ENCODE measurements around the gene LYZL6. TPM values are rescaled to one million over a fixed set of nuclear protein-coding genes. Genes with fewer than 3 reads are reported as not detected.

The LYZL6 gene
- total and polyA plus RNA-seq, 3 donors from 2014 or later: 22.9 to 82.6 (median 38.7) TPM

DNA sequence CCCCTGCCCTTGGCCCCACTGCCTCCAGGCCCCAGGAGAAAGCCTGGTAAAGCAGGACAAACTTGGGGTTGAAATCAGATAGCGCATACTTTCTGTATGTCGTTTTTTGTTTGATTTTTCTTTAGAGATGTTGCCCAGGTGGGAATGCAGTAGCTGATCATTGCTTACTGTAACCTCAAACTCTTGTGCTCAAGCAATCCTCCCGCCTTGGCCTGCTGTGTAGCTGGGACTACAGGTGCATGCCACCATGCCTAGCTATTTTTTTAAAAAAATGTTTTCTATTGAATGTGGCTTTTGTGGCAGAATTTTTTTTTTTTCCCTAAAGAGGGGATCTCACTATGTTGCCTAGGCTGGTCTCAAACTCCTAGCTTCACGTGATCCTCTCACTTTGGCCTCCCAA lies 52.2 kb downstream of the LYZL6 start:
- Histone ChIP-seq H3K27me3 (no peaks in the 10 kb centered on the region), H3K9me3 (no peaks in the 10 kb centered on the region), H3K4me1 (no peaks in the 10 kb centered on the region), H3K36me3 (ENCODE audit: low read depth, missing control alignments) (no peaks in the 10 kb centered on the region), H3K4me3 (no peak overlapping the region), H3K27ac (no peak overlapping the region)
- DNase-seq: no peak
- intact Hi-C loops (cut with DNase I; ENCODE audit: low total_unique reads): no loop called here
- 82 to 89% methylated on average over 4 of the region's 4 CpGs for WGBS, 2 donors
- TF ChIP-seq, protein P1, sequence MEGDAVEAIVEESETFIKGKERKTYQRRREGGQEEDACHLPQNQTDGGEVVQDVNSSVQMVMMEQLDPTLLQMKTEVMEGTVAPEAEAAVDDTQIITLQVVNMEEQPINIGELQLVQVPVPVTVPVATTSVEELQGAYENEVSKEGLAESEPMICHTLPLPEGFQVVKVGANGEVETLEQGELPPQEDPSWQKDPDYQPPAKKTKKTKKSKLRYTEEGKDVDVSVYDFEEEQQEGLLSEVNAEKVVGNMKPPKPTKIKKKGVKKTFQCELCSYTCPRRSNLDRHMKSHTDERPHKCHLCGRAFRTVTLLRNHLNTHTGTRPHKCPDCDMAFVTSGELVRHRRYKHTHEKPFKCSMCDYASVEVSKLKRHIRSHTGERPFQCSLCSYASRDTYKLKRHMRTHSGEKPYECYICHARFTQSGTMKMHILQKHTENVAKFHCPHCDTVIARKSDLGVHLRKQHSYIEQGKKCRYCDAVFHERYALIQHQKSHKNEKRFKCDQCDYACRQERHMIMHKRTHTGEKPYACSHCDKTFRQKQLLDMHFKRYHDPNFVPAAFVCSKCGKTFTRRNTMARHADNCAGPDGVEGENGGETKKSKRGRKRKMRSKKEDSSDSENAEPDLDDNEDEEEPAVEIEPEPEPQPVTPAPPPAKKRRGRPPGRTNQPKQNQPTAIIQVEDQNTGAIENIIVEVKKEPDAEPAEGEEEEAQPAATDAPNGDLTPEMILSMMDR (IDR thresholded peaks at IDR 0.05): no peak
- no peak for TF ChIP-seq POLR2A (IDR thresholded peaks at IDR 0.05)

- Histone ChIP-seq H3K4me1 (no peaks in the 10 kb centered on the region), H3K27me3 (no peaks in the 10 kb centered on the region), H3K9me3 (no peaks in the 10 kb centered on the region), H3K36me3 (ENCODE audit: low read depth, missing control alignments) (no peaks in the 10 kb centered on the region), H3K4me3 (no peak overlapping the region), H3K27ac (no peak overlapping the region)
- peak; percentile 17 for DNase-seq
- WGBS, 2 donors: 60 to 61% methylated on average over 4 of the region's 4 CpGs
- intact Hi-C loops (cut with DNase I; ENCODE audit: low total_unique reads): no loop called here
- TF ChIP-seq POLR2A (IDR thresholded peaks at IDR 0.05): no peak
- TF ChIP-seq, protein P1 (IDR thresholded peaks at IDR 0.05): no peak
These were observed 52.7 kb downstream of the LYZL6 start for GRCh38 chr17:35890774-35891155.

GRCh38 chr17:35889818-35890773 lies 53.4 kb downstream of the LYZL6 start:
- TF ChIP-seq, protein P1 (IDR thresholded peaks at IDR 0.05): no peak
- no peak for TF ChIP-seq POLR2A (IDR thresholded peaks at IDR 0.05)
- Histone ChIP-seq H3K4me3 (no peak overlapping the region), H3K27ac (no peak overlapping the region), H3K27me3 (no peaks in the 10 kb centered on the region), H3K9me3 (no peaks in the 10 kb centered on the region), H3K4me1 (no peaks in the 10 kb centered on the region), H3K36me3 (ENCODE audit: low read depth, missing control alignments) (no peaks in the 10 kb centered on the region)
- 83 to 88% methylated on average over 2 of the region's 2 CpGs for WGBS, 2 donors
- intact Hi-C loops (cut with DNase I; ENCODE audit: low total_unique reads): no loop called here
- DNase-seq: peak; percentile 21

- 58 to 78% methylated on average over 2 of the region's 2 CpGs for WGBS, 2 donors
- no peak overlapping the region for H3K4me3 ChIP-seq
- intact Hi-C loops (cut with DNase I; ENCODE audit: low total_unique reads): no loop called here
- no peak for TF ChIP-seq POLR2A (IDR thresholded peaks at IDR 0.05)
- TF ChIP-seq, protein P1 (IDR thresholded peaks at IDR 0.05): no peak
- no peaks in the 10 kb centered on the region for H3K27me3 ChIP-seq
- H3K36me3 ChIP-seq (ENCODE audit: low read depth, missing control alignments): no peaks in the 10 kb centered on the region
- H3K4me1 ChIP-seq: no peaks in the 10 kb centered on the region
- DNase-seq: no peak
- H3K27ac ChIP-seq: no peak overlapping the region
- no peaks in the 10 kb centered on the region for H3K9me3 ChIP-seq
These were observed 54.3 kb downstream of the LYZL6 start for GRCh38 chr17:35889241-35889640.

Small RNA genes within 50 kb of the gene (small RNA-seq; reads per million reads assigned to genes)
- gene RF00100: 814 to 1,052 reads per million in 2 donors

Other genes starting within 250 kb of the LYZL6 start
- 1 to 10 TPM; 2.5 to 4.8 TPM for gene RASL10B, start 212.1 kb downstream of the LYZL6 start, total RNA-seq
- 3.8 TPM for gene RASL10B, start 212.1 kb downstream of the LYZL6 start, polyA plus RNA-seq (ENCODE audit: insufficient read depth, low read depth, low replicate concordance)
- gene GAS2L2, start 190.5 kb downstream of the LYZL6 start, total RNA-seq: under 1 TPM; 0.31 to 0.71 TPM
- 0.62 TPM for gene GAS2L2, start 190.5 kb downstream of the LYZL6 start, polyA plus RNA-seq (ENCODE audit: insufficient read depth, low read depth, low replicate concordance)
- gene C17orf50, start 182.8 kb downstream of the LYZL6 start, total RNA-seq: 100 to 1,000 TPM in 1 of 2 donors, 10 to 100 TPM in 1; 48.8 to 102 TPM
- gene C17orf50, start 182.8 kb downstream of the LYZL6 start, polyA plus RNA-seq (ENCODE audit: insufficient read depth, low read depth, low replicate concordance): 154 TPM
- 100 to 1,000 TPM; 179 to 237 TPM for gene MMP28, start 148.1 kb downstream of the LYZL6 start, total RNA-seq
- gene MMP28, start 148.1 kb downstream of the LYZL6 start, polyA plus RNA-seq (ENCODE audit: insufficient read depth, low read depth, low replicate concordance): 78.3 TPM
- 100 to 1,000 TPM; 133 to 160 TPM for gene TAF15, start 134.2 kb downstream of the LYZL6 start, total RNA-seq
- 185 TPM for gene TAF15, start 134.2 kb downstream of the LYZL6 start, polyA plus RNA-seq (ENCODE audit: insufficient read depth, low read depth, low replicate concordance)
- 1 to 10 TPM; 6.1 to 7.8 TPM for gene HEATR9, start 74.8 kb downstream of the LYZL6 start, total RNA-seq
- 28.3 TPM for gene HEATR9, start 74.8 kb downstream of the LYZL6 start, polyA plus RNA-seq (ENCODE audit: insufficient read depth, low read depth, low replicate concordance)
- gene CCL5, start 63.4 kb downstream of the LYZL6 start, total RNA-seq: under 1 TPM in 1 of 2 donors, not detected in 1; 0.87 TPM
- gene CCL5, start 63.4 kb downstream of the LYZL6 start, polyA plus RNA-seq (ENCODE audit: insufficient read depth, low read depth, low replicate concordance): 16.2 TPM
- 10 to 100 TPM in 1 of 2 donors, 1 to 10 TPM in 1; 9.6 to 18.6 TPM for gene RDM1, start 12.9 kb downstream of the LYZL6 start, total RNA-seq
- 19.3 TPM for gene RDM1, start 12.9 kb downstream of the LYZL6 start, polyA plus RNA-seq (ENCODE audit: insufficient read depth, low read depth, low replicate concordance)
- gene CCL16, start 37.8 kb upstream of the LYZL6 start, total RNA-seq: under 1 TPM in 1 of 2 donors, not detected in 1; 0.24 TPM
- not detected for gene CCL16, start 37.8 kb upstream of the LYZL6 start, polyA plus RNA-seq (ENCODE audit: insufficient read depth, low read depth, low replicate concordance)
- gene CCL14, start 43.0 kb upstream of the LYZL6 start, total RNA-seq: 10 to 100 TPM; 11.4 to 12.3 TPM
- gene CCL14, start 43.0 kb upstream of the LYZL6 start, polyA plus RNA-seq (ENCODE audit: insufficient read depth, low read depth, low replicate concordance): 57.5 TPM
- gene CCL15, start 57.8 kb upstream of the LYZL6 start, total RNA-seq: under 1 TPM in 1 of 2 donors, not detected in 1; 0.87 TPM
- gene CCL15, start 57.8 kb upstream of the LYZL6 start, polyA plus RNA-seq (ENCODE audit: insufficient read depth, low read depth, low replicate concordance): not detected
- gene CCL23, start 74.3 kb upstream of the LYZL6 start, total RNA-seq: 1 to 10 TPM in 1 of 2 donors, not detected in 1; 1.2 TPM
- gene CCL23, start 74.3 kb upstream of the LYZL6 start, polyA plus RNA-seq (ENCODE audit: insufficient read depth, low read depth, low replicate concordance): 1.3 TPM
- gene CCL18, start 120.6 kb upstream of the LYZL6 start, total RNA-seq: 1 to 10 TPM in 1 of 2 donors, under 1 TPM in 1; 0.99 to 3.0 TPM
- gene CCL18, start 120.6 kb upstream of the LYZL6 start, polyA plus RNA-seq (ENCODE audit: insufficient read depth, low read depth, low replicate concordance): 6.8 TPM
- gene CCL3, start 146.4 kb upstream of the LYZL6 start, total RNA-seq: under 1 TPM in 1 of 2 donors, not detected in 1; 0.56 TPM
- 6.2 TPM for gene CCL3, start 146.4 kb upstream of the LYZL6 start, polyA plus RNA-seq (ENCODE audit: insufficient read depth, low read depth, low replicate concordance)
- 1 to 10 TPM in 1 of 2 donors, under 1 TPM in 1; 0.39 to 1.7 TPM for gene CCL4, start 160.1 kb upstream of the LYZL6 start, total RNA-seq
- gene CCL4, start 160.1 kb upstream of the LYZL6 start, polyA plus RNA-seq (ENCODE audit: insufficient read depth, low read depth, low replicate concordance): 9.9 TPM
- gene TBC1D3B, start 232.9 kb upstream of the LYZL6 start, total RNA-seq: 10 to 100 TPM; 10.8 to 23.0 TPM
- 21.0 TPM for gene TBC1D3B, start 232.9 kb upstream of the LYZL6 start, polyA plus RNA-seq (ENCODE audit: insufficient read depth, low read depth, low replicate concordance)

Data from testis (tissue), 3 donors.